Neural cell (in vitro differentiated cells): Measurements from ENCODE around the gene GSDME. TPM values are rescaled to one million over a fixed set of nuclear protein-coding genes. Genes with fewer than 3 reads are reported as not detected.

Source experiments
- H2AFZ ChIP-seq: fragments of 200-600, 300-800 bp; sonication (generic), shearing (Covaris generic); 2 replicates; pipeline ENCODE4 v1.6.0; 2014; ENCODE audit warnings: low read depth, mild to moderate bottlenecking, antibody characterized with exemption, low read length, moderate library complexity
- H3F3A ChIP-seq: fragments of 200-600 bp; shearing (Covaris generic); 2 replicates; pipeline ENCODE4 v1.6.1; 2016; ENCODE audit warnings: mild to moderate bottlenecking, moderate library complexity, mixed read lengths, antibody characterized with exemption, low read length; ENCODE audit not compliant: insufficient read depth, poor library complexity, severe bottlenecking
- H3K27ac ChIP-seq: fragments of 200-600, 300-800 bp; sonication (generic), shearing (Covaris generic); 2 replicates; pipeline ENCODE4 v1.5.1; 2014; ENCODE audit warnings: mild to moderate bottlenecking, low read length, moderate library complexity
- H3K27me3 ChIP-seq: fragments of 300-800, 200-600 bp; sonication (generic), shearing (Covaris generic); 2 replicates; pipeline ENCODE4 v1.6.0; 2014; ENCODE audit warnings: mild to moderate bottlenecking, low read depth, low read length, moderate library complexity; ENCODE audit not compliant: insufficient read depth
- H3K36me3 ChIP-seq: fragments of 300-800, 200-600 bp; sonication (generic), shearing (Covaris generic); 2 replicates; pipeline ENCODE4 v1.5.1; 2014; ENCODE audit warnings: mild to moderate bottlenecking, antibody characterized with exemption, low read length, moderate library complexity; ENCODE audit not compliant: insufficient read depth
- H3K4me2 ChIP-seq: fragments of 300-800, 200-600 bp; sonication (generic), shearing (Covaris generic); 2 replicates; pipeline ENCODE4 v1.6.0; 2014; ENCODE audit warnings: mild to moderate bottlenecking, low read length
- H3K4me3 ChIP-seq: fragments of 300-800, 200-600 bp; sonication (generic), shearing (Covaris generic); 2 replicates; pipeline ENCODE4 v1.5.1; 2014; ENCODE audit warnings: mild to moderate bottlenecking, low read length, moderate library complexity
- H3K79me2 ChIP-seq: fragments of 200-600 bp; shearing (Covaris generic); replicated peaks from 2 replicates; pipeline ENCODE4 v1.6.0; 2014; ENCODE audit warnings: mild to moderate bottlenecking, low read length, moderate library complexity; ENCODE audit not compliant: insufficient read depth
- H3K9ac ChIP-seq: fragments of 300-800, 200-600 bp; sonication (generic), shearing (Covaris generic); 2 replicates; pipeline ENCODE4 v1.6.1; 2016; ENCODE audit warnings: mild to moderate bottlenecking, low read length, mixed read lengths
- H3K9me2 ChIP-seq: fragments of 200-600 bp; shearing (Covaris generic); 2 replicates; pipeline ENCODE4 v1.6.1; 2016; ENCODE audit warnings: mild to moderate bottlenecking, low read length, mixed read lengths; ENCODE audit not compliant: insufficient read depth
- H3K9me3 ChIP-seq: fragments of 200-600, 300-800 bp; sonication (generic), shearing (Covaris generic); 2 replicates; pipeline ENCODE4 v1.6.1; 2016; ENCODE audit warnings: mild to moderate bottlenecking, mixed run types, low read length, moderate library complexity, mixed read lengths
- H4K20me1 ChIP-seq: fragments of 200-600 bp; shearing (Covaris generic); 2 replicates; pipeline ENCODE4 v1.6.1; 2016; ENCODE audit warnings: mild to moderate bottlenecking, mixed run types; ENCODE audit not compliant: insufficient read depth
- EP300 ChIP-seq: fragments of 450-650 bp; conservative IDR thresholded peaks from 2 replicates; pipeline ENCODE4 v1.6.1; 2014; ENCODE audit warnings: antibody characterized with exemption, mild to moderate bottlenecking, moderate library complexity; ENCODE audit not compliant: poor library complexity, severe bottlenecking
- EZH2 ChIP-seq: fragments of 200-600, 300-800 bp; shearing (Covaris generic), sonication (generic); IDR thresholded peaks from 2 replicates; pipeline ENCODE4 v1.6.1; 2014; ENCODE audit warnings: antibody characterized with exemption, low read length, borderline replicate concordance, mild to moderate bottlenecking; ENCODE audit not compliant: insufficient read depth, poor library complexity, severe bottlenecking
- MXI1 ChIP-seq: fragments of 450-650 bp; conservative IDR thresholded peaks from 2 replicates; pipeline ENCODE4 v1.6.1; 2014; ENCODE audit warnings: antibody characterized with exemption, mild to moderate bottlenecking; ENCODE audit not compliant: poor library complexity, severe bottlenecking
- POLR2AphosphoS5 ChIP-seq: IDR thresholded peaks from 2 replicates; pipeline ENCODE4 v1.6.1; 2012
- RAD21 ChIP-seq: fragments of 450-650 bp; conservative IDR thresholded peaks from 2 replicates; pipeline ENCODE4 v1.6.1; 2014; ENCODE audit warnings: antibody characterized with exemption, mild to moderate bottlenecking, moderate library complexity
- SMC3 ChIP-seq: fragments of 450-650 bp; conservative IDR thresholded peaks from 2 replicates; pipeline ENCODE4 v1.6.1; 2014; ENCODE audit warnings: antibody characterized with exemption, mild to moderate bottlenecking, moderate library complexity; ENCODE audit not compliant: poor library complexity
- TAF1 ChIP-seq: IDR thresholded peaks from 2 replicates; pipeline ENCODE4 v1.6.1; 2012; ENCODE audit warnings: low read depth
- polyA plus RNA-seq: library from polyadenylated mRNA; depleted of rRNA; stranded (reverse); fragments of >200 nt; gene quantifications from 2 replicates; pipeline ENCODE4 v1.2.3, GENCODE V29; 2014
- TF ChIP-seq, protein P1 (sequence below): IDR thresholded peaks from 2 replicates; pipeline ENCODE4 v1.6.1; 2012; ENCODE audit warnings: borderline replicate concordance
- TF ChIP-seq, protein P2 (sequence below): fragments of 450-650 bp; IDR thresholded peaks from 2 replicates; pipeline ENCODE4 v1.5.1; 2014; ENCODE audit warnings: antibody characterized with exemption, mild to moderate bottlenecking, moderate library complexity; ENCODE audit not compliant: poor library complexity, severe bottlenecking

The GSDME gene
- polyA plus RNA-seq, 1 donor from 2014 or later = 42.9 TPM

DNA sequence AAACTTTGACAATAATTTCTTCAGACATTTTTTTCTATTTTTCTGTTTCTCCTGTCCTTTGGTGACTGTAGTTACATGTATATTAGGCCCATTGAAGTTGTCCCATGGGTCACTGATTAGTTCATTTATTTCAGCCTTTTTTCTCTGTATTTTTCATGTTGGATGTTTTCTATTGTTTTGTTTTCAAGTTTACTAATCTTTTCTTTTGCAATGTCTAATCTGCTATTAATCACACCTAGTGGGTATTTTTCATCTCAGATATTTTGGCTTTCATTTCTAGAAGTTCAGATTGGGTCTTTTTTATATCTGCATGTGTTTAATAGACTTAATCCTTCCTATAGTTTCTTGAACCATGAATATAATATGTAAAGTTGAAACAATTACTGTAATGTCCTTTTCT is 99.3 kb downstream of the GSDME start:
- Histone ChIP-seq H3K4me3 (no peak overlapping the region), H3K36me3 (no peaks in the 10 kb centered on the region), H3F3A (no peaks in the 10 kb centered on the region), H4K20me1 (no peaks in the 10 kb centered on the region), H2AFZ (no peak overlapping the region), H3K4me2 (no peak overlapping the region), H3K9me3 (no peaks in the 10 kb centered on the region), H3K9me2 (no peaks in the 10 kb centered on the region), H3K27ac (no peak overlapping the region), H3K9ac (no peak overlapping the region), H3K27me3 (no peaks in the 10 kb centered on the region), H3K79me2 (no peaks in the 10 kb centered on the region)
- no peak for TF ChIP-seq TAF1
- TF ChIP-seq, protein P1, sequence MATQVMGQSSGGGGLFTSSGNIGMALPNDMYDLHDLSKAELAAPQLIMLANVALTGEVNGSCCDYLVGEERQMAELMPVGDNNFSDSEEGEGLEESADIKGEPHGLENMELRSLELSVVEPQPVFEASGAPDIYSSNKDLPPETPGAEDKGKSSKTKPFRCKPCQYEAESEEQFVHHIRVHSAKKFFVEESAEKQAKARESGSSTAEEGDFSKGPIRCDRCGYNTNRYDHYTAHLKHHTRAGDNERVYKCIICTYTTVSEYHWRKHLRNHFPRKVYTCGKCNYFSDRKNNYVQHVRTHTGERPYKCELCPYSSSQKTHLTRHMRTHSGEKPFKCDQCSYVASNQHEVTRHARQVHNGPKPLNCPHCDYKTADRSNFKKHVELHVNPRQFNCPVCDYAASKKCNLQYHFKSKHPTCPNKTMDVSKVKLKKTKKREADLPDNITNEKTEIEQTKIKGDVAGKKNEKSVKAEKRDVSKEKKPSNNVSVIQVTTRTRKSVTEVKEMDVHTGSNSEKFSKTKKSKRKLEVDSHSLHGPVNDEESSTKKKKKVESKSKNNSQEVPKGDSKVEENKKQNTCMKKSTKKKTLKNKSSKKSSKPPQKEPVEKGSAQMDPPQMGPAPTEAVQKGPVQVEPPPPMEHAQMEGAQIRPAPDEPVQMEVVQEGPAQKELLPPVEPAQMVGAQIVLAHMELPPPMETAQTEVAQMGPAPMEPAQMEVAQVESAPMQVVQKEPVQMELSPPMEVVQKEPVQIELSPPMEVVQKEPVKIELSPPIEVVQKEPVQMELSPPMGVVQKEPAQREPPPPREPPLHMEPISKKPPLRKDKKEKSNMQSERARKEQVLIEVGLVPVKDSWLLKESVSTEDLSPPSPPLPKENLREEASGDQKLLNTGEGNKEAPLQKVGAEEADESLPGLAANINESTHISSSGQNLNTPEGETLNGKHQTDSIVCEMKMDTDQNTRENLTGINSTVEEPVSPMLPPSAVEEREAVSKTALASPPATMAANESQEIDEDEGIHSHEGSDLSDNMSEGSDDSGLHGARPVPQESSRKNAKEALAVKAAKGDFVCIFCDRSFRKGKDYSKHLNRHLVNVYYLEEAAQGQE = no peak
- no peak for TF ChIP-seq SMC3
- TF ChIP-seq MXI1 = no peak
- no peak for TF ChIP-seq POLR2AphosphoS5
- no peak for TF ChIP-seq EZH2
- no peak for TF ChIP-seq EP300
- TF ChIP-seq RAD21 = no peak
- TF ChIP-seq, protein P2, sequence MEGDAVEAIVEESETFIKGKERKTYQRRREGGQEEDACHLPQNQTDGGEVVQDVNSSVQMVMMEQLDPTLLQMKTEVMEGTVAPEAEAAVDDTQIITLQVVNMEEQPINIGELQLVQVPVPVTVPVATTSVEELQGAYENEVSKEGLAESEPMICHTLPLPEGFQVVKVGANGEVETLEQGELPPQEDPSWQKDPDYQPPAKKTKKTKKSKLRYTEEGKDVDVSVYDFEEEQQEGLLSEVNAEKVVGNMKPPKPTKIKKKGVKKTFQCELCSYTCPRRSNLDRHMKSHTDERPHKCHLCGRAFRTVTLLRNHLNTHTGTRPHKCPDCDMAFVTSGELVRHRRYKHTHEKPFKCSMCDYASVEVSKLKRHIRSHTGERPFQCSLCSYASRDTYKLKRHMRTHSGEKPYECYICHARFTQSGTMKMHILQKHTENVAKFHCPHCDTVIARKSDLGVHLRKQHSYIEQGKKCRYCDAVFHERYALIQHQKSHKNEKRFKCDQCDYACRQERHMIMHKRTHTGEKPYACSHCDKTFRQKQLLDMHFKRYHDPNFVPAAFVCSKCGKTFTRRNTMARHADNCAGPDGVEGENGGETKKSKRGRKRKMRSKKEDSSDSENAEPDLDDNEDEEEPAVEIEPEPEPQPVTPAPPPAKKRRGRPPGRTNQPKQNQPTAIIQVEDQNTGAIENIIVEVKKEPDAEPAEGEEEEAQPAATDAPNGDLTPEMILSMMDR = no peak

DNA sequence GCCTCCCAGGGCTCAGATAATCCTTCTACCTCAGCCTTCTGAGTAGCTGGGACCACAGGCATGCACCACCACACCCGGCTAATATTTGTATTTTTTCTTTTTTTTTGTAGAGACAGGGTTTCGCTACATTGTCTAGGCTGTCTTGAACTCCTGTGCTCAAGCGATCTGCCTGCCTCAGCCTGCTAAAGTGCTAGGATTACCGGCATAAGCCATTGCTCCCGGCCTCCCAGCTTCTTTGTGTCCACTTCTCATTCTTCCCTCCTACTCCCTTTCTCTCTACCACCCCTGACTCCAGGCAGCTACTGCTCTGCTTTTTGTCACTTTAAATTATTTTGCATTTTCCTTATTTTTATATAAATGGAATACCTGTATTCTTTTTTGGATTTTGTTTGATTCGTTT is 100.7 kb downstream of the GSDME start:
- Histone ChIP-seq H3K4me3 (no peak overlapping the region), H3K36me3 (no peaks in the 10 kb centered on the region), H4K20me1 (no peaks in the 10 kb centered on the region), H3K4me2 (no peak overlapping the region), H3K27ac (no peak overlapping the region), H3F3A (no peaks in the 10 kb centered on the region), H3K9me2 (no peaks in the 10 kb centered on the region), H3K9me3 (no peaks in the 10 kb centered on the region), H2AFZ (no peak overlapping the region), H3K9ac (no peak overlapping the region), H3K27me3 (no peaks in the 10 kb centered on the region), H3K79me2 (no peaks in the 10 kb centered on the region)
- no peak for TF ChIP-seq MXI1
- no peak for TF ChIP-seq RAD21
- TF ChIP-seq, protein P2 = no peak
- TF ChIP-seq EP300 = no peak
- TF ChIP-seq POLR2AphosphoS5 = no peak
- no peak for TF ChIP-seq TAF1
- no peak for TF ChIP-seq SMC3
- TF ChIP-seq EZH2 = no peak
- TF ChIP-seq, protein P1 = no peak
